ENCODE measurements around the gene DNAJC13. TPM values are rescaled to one million over a fixed set of nuclear protein-coding genes. Genes with fewer than 3 reads are reported as not detected.

Gene DNAJC13
- total and polyA plus RNA-seq, 9 donors, result 10.3 to 39.9 (median 30.1) TPM

DNA sequence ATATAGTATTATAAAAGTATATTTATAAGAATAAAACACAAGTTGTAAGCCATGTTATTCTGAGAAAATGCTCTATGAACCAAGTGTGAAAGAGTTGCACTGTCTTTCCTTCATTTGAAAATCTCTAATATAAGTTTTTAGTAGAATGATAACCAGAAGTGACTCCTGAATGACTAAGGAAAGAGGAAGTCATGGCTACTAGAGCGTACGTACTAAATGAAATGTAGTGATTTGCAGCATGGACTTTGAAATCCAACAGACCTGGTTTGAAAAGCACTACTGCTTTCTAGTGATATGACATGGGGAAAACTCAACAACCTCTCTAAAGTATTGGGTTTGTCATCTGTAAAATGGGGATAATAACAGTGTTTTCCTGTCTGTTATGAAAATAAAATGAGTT is 10.3 kb upstream of the DNAJC13 start:
- H3K36me3 ChIP-seq, result no peaks in the 10 kb centered on the region
- DNase-seq, result no peak
- no peaks in the 10 kb centered on the region for H3K27me3 ChIP-seq
- H3K9me3 ChIP-seq, result no peaks in the 10 kb centered on the region
- no peaks in the 10 kb centered on the region for H3K4me1 ChIP-seq (ENCODE audit: insufficient read depth)
- no peak overlapping the region for H3K27ac ChIP-seq
- H3K4me3 ChIP-seq, result no peak overlapping the region
- intact Hi-C loops (cut with DNase I), result no loop called here
- WGBS, 3 donors, result 92 to 97% (median 92%) methylated on average over 2 of the region's 2 CpGs
- TF ChIP-seq POLR2A (IDR thresholded peaks at IDR 0.05), result no peak
- no peak for TF ChIP-seq EP300 (IDR thresholded peaks at IDR 0.05)
- TF ChIP-seq, protein P1, sequence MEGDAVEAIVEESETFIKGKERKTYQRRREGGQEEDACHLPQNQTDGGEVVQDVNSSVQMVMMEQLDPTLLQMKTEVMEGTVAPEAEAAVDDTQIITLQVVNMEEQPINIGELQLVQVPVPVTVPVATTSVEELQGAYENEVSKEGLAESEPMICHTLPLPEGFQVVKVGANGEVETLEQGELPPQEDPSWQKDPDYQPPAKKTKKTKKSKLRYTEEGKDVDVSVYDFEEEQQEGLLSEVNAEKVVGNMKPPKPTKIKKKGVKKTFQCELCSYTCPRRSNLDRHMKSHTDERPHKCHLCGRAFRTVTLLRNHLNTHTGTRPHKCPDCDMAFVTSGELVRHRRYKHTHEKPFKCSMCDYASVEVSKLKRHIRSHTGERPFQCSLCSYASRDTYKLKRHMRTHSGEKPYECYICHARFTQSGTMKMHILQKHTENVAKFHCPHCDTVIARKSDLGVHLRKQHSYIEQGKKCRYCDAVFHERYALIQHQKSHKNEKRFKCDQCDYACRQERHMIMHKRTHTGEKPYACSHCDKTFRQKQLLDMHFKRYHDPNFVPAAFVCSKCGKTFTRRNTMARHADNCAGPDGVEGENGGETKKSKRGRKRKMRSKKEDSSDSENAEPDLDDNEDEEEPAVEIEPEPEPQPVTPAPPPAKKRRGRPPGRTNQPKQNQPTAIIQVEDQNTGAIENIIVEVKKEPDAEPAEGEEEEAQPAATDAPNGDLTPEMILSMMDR (IDR thresholded peaks at IDR 0.05), result no peak

DNA sequence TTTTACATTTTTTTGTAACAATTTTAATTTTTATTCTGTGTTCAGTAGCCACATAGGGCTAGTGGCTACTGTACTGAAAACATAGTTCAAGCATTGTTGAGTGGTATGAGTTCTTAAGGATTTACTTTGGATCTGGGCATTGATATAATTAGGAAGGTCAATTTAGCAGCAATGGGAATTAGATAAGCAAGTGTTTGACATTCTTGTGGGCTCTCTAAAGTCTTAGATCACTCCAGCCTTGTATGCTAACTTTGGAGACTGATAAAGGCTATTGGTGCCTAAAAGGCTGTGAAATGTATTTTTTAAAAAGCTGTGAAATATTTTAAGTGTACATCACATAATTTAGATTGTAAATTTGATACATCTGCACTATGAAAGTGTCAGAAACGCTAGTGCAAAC is 2.5 kb upstream of the DNAJC13 start:
- 77 to 88% (median 83%) methylated on average over 1 of the region's 1 CpG for WGBS, 3 donors
- Histone ChIP-seq H3K36me3 (no peaks in the 10 kb centered on the region), H3K4me1 (ENCODE audit: insufficient read depth) (no peaks in the 10 kb centered on the region), H3K27me3 (no peaks in the 10 kb centered on the region), H3K9me3 (no peaks in the 10 kb centered on the region), H3K4me3 (no peak overlapping the region), H3K27ac (no peak overlapping the region)
- no peak for TF ChIP-seq EP300 (IDR thresholded peaks at IDR 0.05)
- TF ChIP-seq POLR2A (IDR thresholded peaks at IDR 0.05), result no peak
- TF ChIP-seq, protein P1 (IDR thresholded peaks at IDR 0.05), result no peak
- intact Hi-C loops (cut with DNase I), result no loop called here
- DNase-seq, result no peak

DNA sequence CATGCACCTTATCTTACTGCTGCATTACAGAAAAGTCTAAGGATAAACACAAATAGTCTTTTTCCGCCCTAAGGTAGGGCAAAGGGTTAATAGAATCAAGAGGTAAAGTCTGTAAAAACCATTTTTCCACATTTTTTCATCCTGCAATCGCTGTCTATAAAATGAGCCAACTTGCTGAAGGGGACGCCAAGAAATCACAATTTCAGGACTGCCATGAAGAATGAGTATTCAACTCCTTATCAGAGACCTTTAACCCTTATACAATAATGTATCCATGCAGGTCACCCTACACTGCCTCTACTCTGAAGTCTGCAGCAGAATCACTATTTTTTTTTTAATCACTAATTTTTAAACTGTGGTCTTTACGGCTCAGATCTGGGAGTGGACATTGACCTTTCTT is 1.1 kb upstream of the DNAJC13 start:
- Histone ChIP-seq H3K4me1 (ENCODE audit: insufficient read depth) (no peaks in the 10 kb centered on the region), H3K9me3 (no peaks in the 10 kb centered on the region), H3K36me3 (no peaks in the 10 kb centered on the region), H3K27me3 (no peaks in the 10 kb centered on the region), H3K27ac (no peak overlapping the region), H3K4me3 (no peak overlapping the region)
- WGBS, 3 donors, result 72 to 79% (median 76%) methylated on average over 4 of the region's 4 CpGs
- no peak for DNase-seq
- intact Hi-C loops (cut with DNase I), result no loop called here
- TF ChIP-seq, protein P1 (IDR thresholded peaks at IDR 0.05), result no peak
- TF ChIP-seq POLR2A (IDR thresholded peaks at IDR 0.05) (no peak), EP300 (IDR thresholded peaks at IDR 0.05) (no peak)

DNA sequence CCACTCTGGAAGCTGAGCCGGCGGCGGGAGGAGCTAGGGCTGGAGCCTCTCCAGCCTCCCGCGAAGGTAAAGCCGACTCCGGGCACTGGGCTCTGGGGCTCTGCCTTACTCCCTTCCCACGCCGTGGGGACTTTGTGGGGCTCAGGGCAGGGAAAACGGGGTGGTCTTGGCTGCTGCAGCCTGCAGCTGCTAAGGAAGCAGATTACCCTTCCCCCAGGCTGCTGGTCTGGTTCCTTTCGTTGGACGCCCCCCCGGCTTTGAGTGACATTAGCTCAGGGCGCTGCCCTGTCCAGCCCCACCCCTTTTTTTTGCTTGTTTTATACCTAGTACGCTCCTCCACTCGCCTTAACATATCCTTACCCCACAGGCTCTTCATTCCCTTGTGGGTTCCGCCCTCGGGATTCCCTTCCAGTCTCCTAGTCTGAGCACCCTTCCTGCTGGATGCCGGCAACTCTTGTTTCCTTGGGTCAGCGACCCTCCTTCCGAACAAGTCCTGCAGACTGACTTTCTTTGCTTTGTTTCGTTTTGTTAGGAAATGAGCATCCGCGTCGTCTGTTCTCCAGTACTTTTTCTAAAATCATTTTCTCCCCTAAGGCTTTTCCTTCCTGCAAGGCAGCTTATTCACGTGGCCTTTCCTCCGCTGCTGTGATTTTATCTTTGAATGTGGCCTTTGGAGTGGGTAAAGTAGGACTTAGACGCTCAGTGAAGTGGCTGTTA is 551 bp downstream of the DNAJC13 start:
- peak in 2 of 5 donors; percentile 29 to 53 for DNase-seq
- WGBS, 3 donors, result 0 to 1% (median 0%) methylated on average over 28 of the region's 28 CpGs
- no peak for TF ChIP-seq POLR2A (IDR thresholded peaks at IDR 0.05)
- TF ChIP-seq, protein P1 (IDR thresholded peaks at IDR 0.05), result no peak
- no peak for TF ChIP-seq EP300 (IDR thresholded peaks at IDR 0.05)
- no peaks in the 10 kb centered on the region for H3K9me3 ChIP-seq
- no peaks in the 10 kb centered on the region for H3K4me1 ChIP-seq (ENCODE audit: insufficient read depth)
- intact Hi-C loops (cut with DNase I), result no loop called here
- peak overlapping the region; percentile 47 to 78 for H3K27ac ChIP-seq
- H3K36me3 ChIP-seq, result no peaks in the 10 kb centered on the region
- H3K27me3 ChIP-seq, result no peaks in the 10 kb centered on the region
- H3K4me3 ChIP-seq, result peak overlapping the region; percentile 86
